GM13976 (cell line): Measurements from ENCODE around the gene NEMP1.
A peak's percentile ranks its signal among the peaks of the same experiment; 100 is the strongest.

ENCODE experiments used
- DNase-seq: peaks from one replicate; pipeline ENCODE4 v3.0.0; 2012; ENCODE audit warnings: low spot score
- CTCF ChIP-seq: IDR thresholded peaks from 2 replicates; pipeline ENCODE4 v1.5.1; 2012; ENCODE audit warnings: borderline replicate concordance, mild to moderate bottlenecking; ENCODE audit not compliant: insufficient read depth; ENCODE audit errors: extremely low read depth, missing control alignments, control extremely low read depth
- in situ Hi-C: fragments of 300-500 bp; cut with MboI; formaldehyde crosslinking; loops from one replicate; pipeline ENCODE4 v1.12.0; 2022; ENCODE audit warnings: low sequenced_read_pairs, mixed read lengths, inconsistent platforms; ENCODE audit not compliant: unreplicated experiment

Gene NEMP1

DNA sequence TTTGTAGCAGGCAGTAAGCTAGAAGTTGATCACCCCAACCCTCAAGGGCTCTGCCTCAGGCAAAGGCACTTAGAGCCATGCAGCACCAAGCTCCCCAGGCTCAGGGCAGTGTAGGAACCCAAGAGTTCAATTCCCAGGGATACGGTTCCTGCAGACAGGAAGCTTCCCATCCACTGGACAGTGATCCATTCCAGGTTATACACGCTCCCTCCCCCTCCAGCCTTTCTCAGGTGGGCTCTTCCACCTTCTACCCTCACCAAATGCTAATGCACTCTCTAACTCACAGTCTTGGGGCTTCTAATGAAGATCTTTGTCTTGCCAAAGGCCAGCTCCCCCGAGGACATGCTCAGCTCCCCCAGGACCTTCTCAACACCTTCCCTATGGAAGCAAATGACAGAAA, 41.3 kb downstream of the NEMP1 start:
- in situ Hi-C loops = no loop called here
- no peak for DNase-seq
- no peak for TF ChIP-seq CTCF

DNA sequence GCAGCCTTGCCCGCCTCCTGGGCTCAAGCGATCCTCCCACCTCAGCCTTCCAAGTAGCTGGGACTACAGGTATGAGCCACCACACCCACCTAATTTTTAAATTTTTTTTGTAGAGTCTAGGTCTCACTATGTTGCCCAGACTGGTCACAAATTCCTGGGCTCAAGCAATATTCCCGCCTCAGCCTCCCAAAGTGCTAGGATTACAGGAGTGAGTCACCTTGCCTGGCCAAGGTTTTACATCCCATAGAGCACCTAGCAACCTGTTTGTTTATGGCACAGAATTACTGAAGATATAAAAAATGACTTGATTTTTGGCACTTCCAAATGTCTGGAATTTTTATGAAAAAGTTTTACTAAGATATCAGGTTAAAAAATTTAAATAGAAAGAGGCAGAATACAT, 45.2 kb downstream of the NEMP1 start:
- TF ChIP-seq CTCF = no peak
- no peak for DNase-seq
- in situ Hi-C loops = no loop called here

- TF ChIP-seq CTCF = no peak
- in situ Hi-C loops = no loop called here
- no peak for DNase-seq
Measured at GRCh38 chr12:57031789-57032188, 46.8 kb downstream of the NEMP1 start.

- in situ Hi-C loops = no loop called here
- DNase-seq = peak; percentile 60
- TF ChIP-seq CTCF = peak; percentile 13
Measured at GRCh38 chr12:57031138-57031725, 47.4 kb downstream of the NEMP1 start.

- in situ Hi-C loops = no loop called here
- DNase-seq = no peak
- TF ChIP-seq CTCF = no peak
Measured at GRCh38 chr12:57029457-57029856, 49.1 kb downstream of the NEMP1 start.

DNA sequence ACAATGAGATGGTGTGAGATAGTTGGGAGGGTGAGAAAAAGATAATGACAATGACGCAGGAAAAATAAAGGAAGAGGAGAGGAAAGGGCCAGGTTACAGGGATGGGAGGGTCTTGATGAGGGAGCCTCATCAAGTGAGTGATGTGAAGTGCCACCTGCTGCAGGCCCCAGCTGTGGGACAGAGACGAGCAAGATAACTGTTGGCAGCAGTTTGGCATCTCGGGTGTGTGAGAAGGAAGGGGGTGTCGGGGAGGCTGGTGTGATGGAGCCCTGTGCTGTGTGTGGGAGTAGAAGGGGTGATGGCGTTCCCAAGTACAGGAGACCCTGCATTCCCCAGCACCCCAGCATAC, 50.8 kb downstream of the NEMP1 start:
- DNase-seq = no peak
- in situ Hi-C loops = no loop called here
- no peak for TF ChIP-seq CTCF
